GM19043 (cell line): ENCODE measurements around the gene ARHGAP24.
"Not testable (repeated sequence)": the region's sequence is repeated elsewhere in the genome, so short reads cannot be mapped to it uniquely, and the experiment has no call there.

Experiments used
- ATAC-seq: cut with Tn5 transposase; IDR thresholded peaks from one replicate; pipeline ENCODE4 v1.9.1; 2021; ENCODE audit warnings: low read depth; ENCODE audit not compliant: unreplicated experiment

ARHGAP24 gene

GRCh38 chr4:85642356-85643100 lies 167.6 kb downstream of the ARHGAP24 start:
- ATAC-seq, result no peak

- ATAC-seq, result no peak
These were observed 169.1 kb downstream of the ARHGAP24 start for GRCh38 chr4:85644061-85644460.

- no peak for ATAC-seq
These were observed 176.0 kb downstream of the ARHGAP24 start for GRCh38 chr4:85650908-85651307.

GRCh38 chr4:85656759-85657505 lies 182.0 kb downstream of the ARHGAP24 start:
- ATAC-seq, result no peak

GRCh38 chr4:85658766-85659439 lies 184.0 kb downstream of the ARHGAP24 start:
- ATAC-seq, result no peak

GRCh38 chr4:85659610-85660218 lies 184.8 kb downstream of the ARHGAP24 start:
- ATAC-seq, result no peak

- not testable (repeated sequence) for ATAC-seq
These were observed 191.7 kb downstream of the ARHGAP24 start for GRCh38 chr4:85666625-85667024.

- ATAC-seq, result no peak
These were observed 194.3 kb downstream of the ARHGAP24 start for GRCh38 chr4:85669204-85669603.

- no peak for ATAC-seq
These were observed 195.1 kb downstream of the ARHGAP24 start for GRCh38 chr4:85669992-85670548.

GRCh38 chr4:85671120-85671519 lies 196.2 kb downstream of the ARHGAP24 start:
- ATAC-seq, result no peak

- no peak for ATAC-seq
These were observed 197.2 kb downstream of the ARHGAP24 start for GRCh38 chr4:85672116-85672515.

- no peak for ATAC-seq
These were observed 198.0 kb downstream of the ARHGAP24 start for GRCh38 chr4:85672959-85673358.

- no peak for ATAC-seq
These were observed 198.6 kb downstream of the ARHGAP24 start for GRCh38 chr4:85673540-85673939.

- ATAC-seq, result no peak
These were observed 200.4 kb downstream of the ARHGAP24 start for GRCh38 chr4:85675076-85676049.

GRCh38 chr4:85676050-85676425 lies 201.1 kb downstream of the ARHGAP24 start:
- ATAC-seq, result no peak

- no peak for ATAC-seq
These were observed 202.1 kb downstream of the ARHGAP24 start for GRCh38 chr4:85676850-85677590.

- ATAC-seq, result no peak
These were observed 206.3 kb downstream of the ARHGAP24 start for GRCh38 chr4:85681221-85681657.

- no peak for ATAC-seq
These were observed 207.0 kb downstream of the ARHGAP24 start for GRCh38 chr4:85681921-85682320.

- ATAC-seq, result no peak
These were observed 207.4 kb downstream of the ARHGAP24 start for GRCh38 chr4:85682391-85682790.
